Endothelial cell of umbilical vein (primary cell): ENCODE measurements around the gene SPATS1. TPM values are rescaled to one million over a fixed set of nuclear protein-coding genes. Genes with fewer than 3 reads are reported as not detected.
"Not testable (repeated sequence)": the region's sequence is repeated elsewhere in the genome, so short reads cannot be mapped to it uniquely, and the experiment has no call there.

Source experiments
- BruUV-seq: library from RNA; stranded (reverse); fragments of 400-500 nt; replicated peaks from 2 replicates; lab custom pipeline; 2021; lab: Mats Ljungman, UMichigan
- CTCF ChIA-PET: fragments of 300-600, 350-600 bp; sonication (Branson Sonifier 250); formaldehyde crosslinking; loops from one replicate; lab custom pipeline; 2021; ENCODE audit warnings: antibody characterized with exemption, inconsistent platforms; lab: Charles Lee
- POLR2A ChIA-PET: fragments of 300-600, 350-600 bp; sonication (Branson Sonifier 250); formaldehyde crosslinking; loops from one replicate; lab custom pipeline; 2021; ENCODE audit warnings: antibody characterized with exemption, inconsistent platforms; lab: Charles Lee
- DNase-seq: peaks from one replicate; pipeline ENCODE4 v3.0.0-alpha.2; 2011; ENCODE audit warnings: low read depth, low spot score
- FAIRE-seq: peaks from 2 replicates; lab custom pipeline; 2011; peaks lifted over from hg19 to GRCh38; lab: Jason Lieb, UNC
- H2AFZ ChIP-seq: 2 replicates; pipeline ENCODE4 v1.6.0; 2012; ENCODE audit warnings: low read depth, low read length, control low read depth, inconsistent platforms
- H3K27ac ChIP-seq: 2 replicates; pipeline ENCODE4 v1.5.1; 2011; ENCODE audit warnings: low read depth, mild to moderate bottlenecking, control low read depth, low read length, moderate library complexity; ENCODE audit not compliant: insufficient read depth
- H3K27me3 ChIP-seq, 2 experiments: 2 replicates each; pipeline versions ENCODE4 v1.6.0 to v1.6.1; 2011; ENCODE audit warnings: low read length in 2 of 2, mixed read lengths in 1 of 2; ENCODE audit not compliant: control insufficient read depth in 2 of 2, insufficient read depth in 2 of 2
- H3K36me3 ChIP-seq, 2 experiments: 2 replicates in 1 of 2; 3 replicates in 1 of 2; pipeline ENCODE4 v1.5.1; 2011; ENCODE audit warnings: low read length in 2 of 2, mild to moderate bottlenecking in 1 of 2, moderate library complexity in 1 of 2; ENCODE audit not compliant: control insufficient read depth in 2 of 2, insufficient read depth in 2 of 2; ENCODE audit errors: extremely low read depth in 1 of 2
- H3K4me1 ChIP-seq: 3 replicates; pipeline ENCODE4 v1.5.1; 2011; ENCODE audit warnings: mild to moderate bottlenecking, low read length; ENCODE audit not compliant: control insufficient read depth, insufficient read depth; ENCODE audit errors: extremely low read depth
- H3K4me2 ChIP-seq: 2 replicates; pipeline ENCODE4 v1.6.1; 2011; ENCODE audit warnings: low read length, control low read depth, mixed read lengths; ENCODE audit not compliant: insufficient read depth
- H3K4me3 ChIP-seq, 3 experiments: fragments of 200-600 bp in 1 of 3; sonication (generic), shearing (Covaris generic) in 1 of 3; replicated peaks in 1 of 3; 2 replicates each; pipeline ENCODE4 v1.5.1; 2011 to 2016; ENCODE audit warnings: control low read depth in 3 of 3, low read length in 3 of 3, mild to moderate bottlenecking in 2 of 3, inconsistent platforms in 1 of 3, low read depth in 1 of 3, moderate library complexity in 1 of 3; ENCODE audit not compliant: insufficient read depth in 1 of 3
- H3K79me2 ChIP-seq: 2 replicates; pipeline ENCODE4 v1.6.0; 2012; ENCODE audit warnings: low read length, inconsistent platforms; ENCODE audit not compliant: control insufficient read depth, insufficient read depth
- H3K9ac ChIP-seq: replicated peaks from 2 replicates; pipeline ENCODE3; 2011; ENCODE audit warnings: low read length, control low read depth; ENCODE audit not compliant: insufficient read depth; ENCODE audit errors: extremely low read depth
- H3K9me1 ChIP-seq: replicated peaks from 3 replicates; pipeline ENCODE4 v1.6.0; 2011; ENCODE audit warnings: mild to moderate bottlenecking, low read length; ENCODE audit not compliant: control insufficient read depth, insufficient read depth; ENCODE audit errors: extremely low read depth
- H3K9me3 ChIP-seq: replicated peaks from 2 replicates; pipeline ENCODE4 v1.5.1; 2012; ENCODE audit warnings: low read length, inconsistent platforms; ENCODE audit not compliant: control insufficient read depth, insufficient read depth
- H4K20me1 ChIP-seq: replicated peaks from 2 replicates; pipeline ENCODE3; 2011; ENCODE audit warnings: mild to moderate bottlenecking, low read length; ENCODE audit not compliant: control insufficient read depth, insufficient read depth; ENCODE audit errors: extremely low read depth
- CTCF ChIP-seq, 2 donors: IDR thresholded peaks; 1 replicate in 1 of 2; 2 replicates in 1 of 2; pipeline ENCODE4 v1.5.1; 2011; ENCODE audit warnings: low read length in 2 of 2, mild to moderate bottlenecking in 2 of 2, moderate library complexity in 2 of 2, control low read depth in 1 of 2, inconsistent platforms in 1 of 2, low read depth in 1 of 2; ENCODE audit not compliant: insufficient read depth in 1 of 2; ENCODE audit errors: extremely low read depth in 1 of 2
- EZH2 ChIP-seq: IDR thresholded peaks from 2 replicates; pipeline ENCODE4 v1.6.1; 2012; ENCODE audit warnings: borderline replicate concordance, low read depth, mild to moderate bottlenecking, moderate library complexity, low read length, inconsistent platforms; ENCODE audit not compliant: severe bottlenecking
- FOS ChIP-seq: IDR thresholded peaks from 2 replicates; pipeline ENCODE4 v1.6.1; 2011; ENCODE audit warnings: mild to moderate bottlenecking, low read length, moderate library complexity, borderline replicate concordance; ENCODE audit not compliant: insufficient read depth
- GATA2 ChIP-seq: IDR thresholded peaks from 2 replicates; pipeline ENCODE4 v1.7.0; 2011; ENCODE audit warnings: low read depth, mild to moderate bottlenecking, moderate library complexity, mixed read lengths, low read length; ENCODE audit not compliant: insufficient read length, insufficient read depth
- JUN ChIP-seq: IDR thresholded peaks from 2 replicates; pipeline ENCODE4 v1.6.1; 2011; ENCODE audit warnings: borderline replicate concordance, low read depth; ENCODE audit not compliant: insufficient read length, insufficient read depth
- MAX ChIP-seq: IDR thresholded peaks from 2 replicates; pipeline ENCODE4 v1.6.1; 2011; ENCODE audit not compliant: insufficient read depth, insufficient read length
- MYC ChIP-seq: IDR thresholded peaks from one replicate; pipeline ENCODE4 v1.6.1; 2011; ENCODE audit warnings: mild to moderate bottlenecking, low read depth, low read length
- POLR2A ChIP-seq: IDR thresholded peaks from 2 replicates; pipeline ENCODE4 v1.6.1; 2012; ENCODE audit warnings: low read depth, mild to moderate bottlenecking, control low read depth, low read length
- POLR2AphosphoS5 ChIP-seq: IDR thresholded peaks from 2 replicates; pipeline ENCODE4 v1.6.1; 2012; ENCODE audit warnings: low read depth, mild to moderate bottlenecking, control low read depth, low read length, moderate library complexity; ENCODE audit not compliant: insufficient read depth
- dilution Hi-C: fragments of 300-500 bp; cut with MboI; formaldehyde crosslinking; loops from one replicate; pipeline ENCODE4 v1.15.0; 2019; ENCODE audit warnings: low sequenced_read_pairs; ENCODE audit not compliant: extremely low pct_ligation_motif_present
- intact Hi-C: fragments of 100-400 bp; cut with micrococcal nuclease; formaldehyde crosslinking; loops from one replicate; pipeline ENCODE4 v1.10.0; 2022
- polyA plus RNA-seq, 4 experiments: library from polyadenylated mRNA; depleted of rRNA in 3 of 4; stranded (reverse) in 3 of 4; unstranded in 1 of 4; fragments of >200 nt; gene quantifications; 2 replicates each; pipeline versions ENCODE4 v1.2.1 to v1.2.3, GENCODE V29; 2011 to 2012; ENCODE audit warnings: missing spikeins in 1 of 4
- total RNA-seq: library from RNA; stranded (reverse); gene quantifications from 2 replicates; pipeline ENCODE4 v1.2.3, GENCODE V29; 2021

Gene SPATS1
- total and polyA plus RNA-seq, 2 donors (not counting 3 experiments of a cell fraction or from before 2014, with no cell fraction given), result not detected

GRCh38 chr6:44342052-44342451 lies 398 bp upstream of the SPATS1 start:
- H3K9me1 ChIP-seq, result no peaks in the 10 kb centered on the region
- no peaks in the 10 kb centered on the region for H3K9me3 ChIP-seq
- no peaks in the 10 kb centered on the region for H3K36me3 ChIP-seq
- CTCF ChIA-PET, result interaction anchor here (0.6 to 3.2 kb wide), 4 partner anchors 9 to 121 kb away, joined by 3 to 21 read pairs (median 4); partner anchors contain the start of gene AARS2
- intact Hi-C loops (no loop called here), dilution Hi-C loops (no loop called here)
- no peak overlapping the region for H3K27ac ChIP-seq
- TF ChIP-seq JUN (no peak), POLR2AphosphoS5 (no peak), CTCF (IDR thresholded peaks at IDR 0.05; ENCODE audit: extremely low read depth in 1 of 2, insufficient read depth in 1 of 2, low read depth in 1 of 2, low read length in 2 of 2) (no peak), MAX (no peak), EZH2 (no peak), MYC (no peak), POLR2A (no peak), GATA2 (no peak), FOS (no peak)
- H3K4me1 ChIP-seq, result no peaks in the 10 kb centered on the region
- BruUV-seq, result no TSS peak
- H2AFZ ChIP-seq, result no peak overlapping the region
- no peak for DNase-seq
- no peak overlapping the region for H3K9ac ChIP-seq
- H4K20me1 ChIP-seq, result no peaks in the 10 kb centered on the region
- H3K4me2 ChIP-seq, result no peak overlapping the region
- H3K79me2 ChIP-seq, result no peaks in the 10 kb centered on the region
- H3K27me3 ChIP-seq, result peaks cover 35 to 49% of the 10 kb centered on the region in 2 experiments
- no peak for FAIRE-seq
- POLR2A ChIA-PET, result no interaction called here
- no peak overlapping the region for H3K4me3 ChIP-seq

GRCh38 chr6:44346818-44347217 lies 4.4 kb downstream of the SPATS1 start:
- FAIRE-seq, H3K4me2 ChIP-seq, BruUV-seq, H3K79me2 ChIP-seq, H3K4me1 ChIP-seq, H3K4me3 ChIP-seq, H3K27ac ChIP-seq, H3K36me3 ChIP-seq, H3K9me3 ChIP-seq, H4K20me1 ChIP-seq, H3K9ac ChIP-seq, H3K9me1 ChIP-seq, dilution Hi-C loops, CTCF ChIA-PET, H2AFZ ChIP-seq, POLR2A ChIA-PET, intact Hi-C loops, DNase-seq: not testable (repeated sequence)
- H3K27me3 ChIP-seq, result peaks cover 31 to 39% of the 10 kb centered on the region in 2 experiments
